NCI-H524 treated with DMSO at 0.1 percent for 48 hours (cell line): ENCODE measurements around the gene CLOCK.

Experiments used
- DNase-seq: peaks from one replicate; lab custom pipeline; 2025; lab: John Stamatoyannopoulos, UW

Gene CLOCK

DNA sequence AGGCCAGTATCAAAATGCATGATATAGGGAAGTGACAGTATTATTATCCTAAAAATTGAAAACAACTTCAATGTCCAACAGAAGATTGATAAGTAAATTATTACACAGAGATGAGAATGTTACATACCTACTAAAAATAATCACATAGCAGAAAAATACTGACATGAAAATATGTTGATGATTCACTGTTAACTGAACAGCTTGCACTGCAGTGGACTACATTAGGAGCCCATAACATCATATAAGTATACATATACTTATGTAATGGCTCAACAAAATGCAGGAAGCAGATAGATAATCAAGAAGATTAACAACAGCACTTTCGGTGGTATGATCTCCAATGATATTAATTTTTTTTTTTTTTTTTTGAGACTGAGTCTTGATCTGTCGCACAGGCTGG lies 7.1 kb downstream of the CLOCK start:
- no peak for DNase-seq

DNA sequence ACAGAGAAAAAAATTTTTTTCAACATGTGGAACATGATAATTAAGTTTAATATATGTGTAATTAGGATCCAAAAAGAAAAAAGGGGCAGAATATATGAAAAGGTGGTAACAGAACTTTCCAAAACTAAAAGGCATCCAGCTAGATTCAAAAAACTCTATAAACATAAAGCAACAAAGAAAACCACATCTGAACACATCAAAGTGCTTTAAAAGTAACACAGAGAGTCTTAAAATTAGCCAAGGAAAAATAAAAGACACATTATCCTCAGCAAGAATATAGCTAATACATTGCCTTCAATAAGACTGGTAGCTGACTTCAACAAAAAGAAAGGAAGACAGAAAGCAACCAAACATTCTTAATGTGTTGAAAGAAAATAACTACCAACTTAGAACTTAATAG lies 8.2 kb downstream of the CLOCK start:
- DNase-seq: no peak

DNA sequence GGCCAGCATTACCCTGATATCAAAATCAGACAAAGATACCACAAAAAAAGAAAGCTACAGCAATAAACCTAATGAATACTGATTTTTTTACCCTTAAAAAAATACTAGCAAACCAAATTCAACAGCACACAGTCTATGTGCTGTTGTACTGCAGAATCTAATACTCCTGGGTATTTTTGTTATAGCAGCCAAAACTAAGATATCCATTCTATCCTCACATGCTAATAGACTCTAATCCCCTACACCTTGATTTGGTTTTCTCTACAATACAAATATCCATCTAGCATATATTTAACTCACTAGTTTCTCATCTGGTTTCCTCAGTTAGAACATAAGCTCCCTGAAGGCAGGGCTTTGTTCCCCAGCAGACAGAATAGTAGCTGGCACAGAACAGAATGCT lies 12.4 kb downstream of the CLOCK start:
- no peak for DNase-seq

DNA sequence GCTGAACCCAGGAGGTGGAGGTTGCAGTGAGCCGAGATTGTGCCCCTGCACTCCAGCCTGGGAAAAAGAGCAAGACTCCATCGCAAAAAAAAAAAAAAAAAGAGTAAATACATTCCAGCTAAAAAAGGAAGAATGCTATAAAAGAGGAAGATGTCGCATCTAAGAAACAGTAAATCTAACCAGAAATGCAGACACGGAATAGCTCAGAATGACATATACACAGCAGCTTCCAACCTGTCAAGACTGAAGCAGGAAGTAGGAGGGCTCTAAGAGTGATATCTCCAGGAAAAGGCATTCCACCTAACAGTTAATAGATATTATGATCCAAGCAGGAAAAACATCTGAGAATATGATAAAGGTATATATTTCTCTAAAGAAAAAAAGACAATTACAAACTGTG lies 16.0 kb downstream of the CLOCK start:
- DNase-seq: no peak

DNA sequence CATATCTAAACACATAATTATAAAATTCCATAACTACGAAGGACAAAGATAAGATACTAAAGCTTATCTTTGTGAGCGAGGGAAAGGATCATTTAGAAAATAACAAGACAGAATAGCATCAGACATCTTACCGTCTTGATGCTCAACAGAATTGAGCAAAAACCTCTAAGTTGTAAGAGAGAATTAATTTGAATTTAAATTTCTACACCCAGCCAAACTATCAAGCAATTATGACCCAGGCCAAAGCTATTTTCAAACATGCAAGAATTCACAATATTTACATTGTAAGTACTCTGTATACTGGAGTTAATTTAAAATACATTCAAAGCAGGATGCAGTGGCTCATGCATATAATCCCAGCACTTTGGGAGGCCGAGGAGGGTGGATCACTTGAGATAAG lies 16.5 kb downstream of the CLOCK start:
- DNase-seq: no peak

DNA sequence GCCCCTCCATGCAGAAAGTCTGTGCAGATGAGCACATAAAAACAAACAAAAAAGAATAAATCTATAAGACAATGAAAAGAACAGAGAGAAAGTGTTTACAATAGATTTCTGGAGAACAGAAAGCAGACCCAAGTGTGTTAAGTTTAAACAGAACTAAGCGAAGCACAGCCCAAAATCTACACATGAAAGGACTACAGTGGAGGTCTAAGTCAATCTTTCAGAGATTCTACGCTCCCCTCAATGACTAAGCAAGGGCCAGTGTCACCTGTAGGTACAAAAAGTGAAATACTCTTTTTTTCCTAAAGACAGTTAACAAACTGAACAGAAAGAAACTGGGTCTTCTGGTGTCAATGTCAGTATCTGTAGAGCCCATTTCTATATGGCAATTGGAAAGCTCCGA lies 18.2 kb downstream of the CLOCK start:
- no peak for DNase-seq

DNA sequence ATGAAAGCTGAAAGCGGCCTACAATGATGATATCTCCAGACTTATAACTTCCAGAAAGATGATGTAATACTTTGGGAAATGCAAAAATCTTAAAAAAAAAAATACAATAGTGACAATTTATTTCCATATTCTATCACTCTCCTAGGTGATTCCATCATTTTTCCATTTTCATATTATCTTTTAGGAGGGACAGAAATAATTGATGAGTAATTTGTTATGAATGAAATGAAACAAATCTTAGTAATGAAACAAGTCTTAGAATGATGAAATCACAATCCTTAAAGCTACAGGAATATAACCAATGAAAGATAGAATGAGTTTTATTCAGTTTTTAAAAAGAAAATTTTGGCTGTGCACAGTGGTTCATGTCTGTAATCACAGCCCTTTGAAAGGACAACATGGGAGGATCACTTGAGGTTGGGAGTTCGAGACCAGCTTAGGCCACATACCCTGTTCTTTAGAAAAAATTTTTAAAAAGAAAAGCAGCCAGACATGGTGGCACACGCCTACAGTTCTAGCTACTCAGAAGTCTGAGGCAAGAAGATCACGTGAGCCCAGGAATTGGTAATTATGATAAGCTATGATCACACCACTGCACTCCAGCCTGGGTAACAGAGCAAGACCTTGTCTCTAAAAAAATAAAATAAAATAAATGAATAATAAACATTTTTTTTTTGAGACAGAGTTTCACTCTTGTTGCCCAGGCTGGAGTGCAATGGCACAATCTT lies 21.7 kb downstream of the CLOCK start:
- no peak for DNase-seq

DNA sequence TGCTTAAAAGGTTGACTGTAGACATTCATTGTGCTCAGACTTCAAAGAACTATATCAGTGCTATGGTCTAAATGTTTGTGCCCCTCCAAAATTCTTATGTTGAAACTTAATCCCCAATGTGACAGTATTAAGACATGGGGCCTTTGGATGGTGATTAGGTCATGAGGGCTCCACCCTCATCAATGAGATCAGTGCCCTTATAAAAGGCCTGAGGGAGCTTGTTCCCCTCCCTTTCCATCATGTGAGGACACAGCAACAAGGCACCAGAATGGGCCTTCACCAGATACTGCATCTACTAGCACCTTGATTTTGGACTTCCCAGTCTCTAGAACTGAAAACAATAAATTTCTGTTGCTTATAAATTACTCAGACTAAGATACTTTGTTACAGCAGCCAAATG lies 28.3 kb downstream of the CLOCK start:
- no peak for DNase-seq

DNA sequence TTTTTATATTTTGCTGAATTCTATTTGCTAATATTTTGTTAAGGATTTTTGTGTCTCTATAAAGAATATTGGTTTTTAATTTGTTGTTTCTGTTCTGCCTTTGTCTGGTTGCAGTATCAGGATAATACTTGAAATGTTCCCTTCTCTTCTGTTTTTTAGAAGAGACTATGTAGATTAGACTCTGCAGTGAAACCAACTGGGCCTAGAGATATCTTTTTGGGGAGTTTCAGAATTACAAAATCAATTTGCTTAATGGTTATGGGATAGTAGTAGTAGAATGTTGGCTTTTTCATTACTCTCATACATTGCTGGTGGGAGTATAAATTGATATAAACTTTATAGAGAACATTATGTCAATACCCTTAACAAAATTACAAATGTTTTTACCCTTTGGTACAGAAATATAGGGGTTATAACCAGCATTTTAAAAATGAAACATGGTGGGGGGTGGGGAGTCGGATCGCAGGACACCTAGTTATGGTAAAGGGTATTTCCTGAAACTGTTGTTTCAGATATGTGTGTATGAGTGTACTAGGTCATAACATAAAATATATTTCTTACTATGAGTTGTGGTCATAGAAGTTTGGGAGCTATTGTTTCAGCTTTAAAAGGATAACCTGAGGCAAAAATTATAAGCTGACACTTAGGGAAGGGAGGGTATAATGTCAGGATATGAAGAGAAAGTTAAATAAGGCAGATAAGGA lies 29.0 kb downstream of the CLOCK start:
- no peak for DNase-seq

DNA sequence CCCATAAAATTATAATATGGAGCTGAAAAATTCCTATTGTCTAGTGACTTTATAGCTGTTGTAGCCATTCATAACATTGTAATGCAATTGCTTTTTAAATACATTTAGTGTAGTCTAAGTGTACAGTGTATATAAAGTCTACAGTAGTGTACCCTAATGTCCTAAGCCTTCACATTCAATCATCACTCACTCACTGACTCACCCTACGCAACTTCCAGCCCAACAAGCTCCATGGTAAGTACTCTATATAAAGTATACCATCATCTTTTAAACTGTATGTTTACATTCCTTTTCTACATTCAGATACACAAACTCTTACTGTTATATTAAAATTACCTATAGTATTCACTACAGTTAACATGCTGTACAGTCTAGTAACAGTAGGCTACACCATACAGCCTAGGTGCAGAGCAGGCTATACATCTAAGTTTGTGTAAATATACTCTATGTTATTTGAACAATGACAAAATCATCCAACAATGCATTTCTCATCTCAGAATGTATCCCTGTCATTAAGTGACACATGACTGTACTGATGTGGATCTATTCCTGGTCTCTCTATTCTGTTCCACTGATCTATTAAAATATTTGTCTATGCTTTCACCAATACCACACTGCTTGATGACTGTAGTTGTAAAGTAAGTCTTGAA lies 33.7 kb downstream of the CLOCK start:
- DNase-seq: no peak

DNA sequence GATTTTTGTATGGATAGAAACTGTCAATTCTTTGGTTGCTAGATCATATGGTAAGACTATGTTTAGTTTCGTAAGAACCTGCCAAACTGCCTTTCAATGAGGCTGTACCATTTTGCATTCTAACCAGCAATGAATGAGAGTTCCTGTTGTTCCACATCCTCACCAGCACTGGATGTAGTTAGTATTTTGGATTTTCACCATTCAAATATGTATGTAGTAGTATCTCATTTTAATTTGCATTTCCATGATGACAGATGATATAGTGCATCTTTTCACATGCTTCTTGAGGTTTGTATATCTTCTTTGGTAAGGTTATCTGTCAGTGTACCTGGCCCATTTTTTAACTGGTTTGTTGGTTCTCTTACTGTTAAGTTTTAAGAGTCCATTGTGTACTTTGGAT lies 34.6 kb downstream of the CLOCK start:
- no peak for DNase-seq

DNA sequence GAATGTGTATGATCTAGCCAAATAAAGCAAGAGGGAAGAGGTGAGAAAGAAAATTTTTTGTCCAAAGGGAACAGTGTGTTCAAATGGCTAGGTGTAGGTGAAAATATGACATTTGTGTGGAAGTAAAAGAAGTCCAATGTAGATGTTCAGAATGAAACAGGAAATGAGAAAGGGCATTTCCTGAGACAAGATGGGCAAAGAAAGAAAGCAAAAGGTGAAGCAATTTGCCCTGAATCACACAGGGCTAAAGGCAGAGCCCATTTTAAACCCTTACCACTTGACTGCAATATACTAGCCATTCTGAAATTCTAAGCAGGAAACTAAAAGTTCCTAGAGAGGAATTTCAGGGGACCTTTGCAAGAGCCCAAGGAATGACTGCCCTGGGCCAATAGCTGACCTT lies 36.0 kb downstream of the CLOCK start:
- DNase-seq: no peak

DNA sequence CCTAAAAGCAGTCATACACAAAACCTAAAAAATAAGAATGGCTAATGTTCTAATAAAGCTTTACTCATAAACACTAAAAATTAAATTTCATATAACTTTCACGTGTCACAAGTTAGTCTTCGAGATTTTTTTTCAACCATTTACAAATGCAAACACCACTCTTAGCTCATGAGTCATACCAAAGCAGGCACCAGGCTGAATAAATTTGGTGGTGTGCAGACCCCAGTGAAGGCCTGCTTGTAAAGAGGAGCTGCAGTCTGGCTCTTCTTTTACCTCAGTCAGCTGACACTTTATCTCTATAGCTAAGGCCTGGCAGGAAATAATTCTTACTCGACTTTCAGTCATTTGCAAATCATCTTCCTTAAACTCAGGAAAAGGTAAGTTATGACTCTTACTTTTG lies 37.4 kb downstream of the CLOCK start:
- no peak for DNase-seq

DNA sequence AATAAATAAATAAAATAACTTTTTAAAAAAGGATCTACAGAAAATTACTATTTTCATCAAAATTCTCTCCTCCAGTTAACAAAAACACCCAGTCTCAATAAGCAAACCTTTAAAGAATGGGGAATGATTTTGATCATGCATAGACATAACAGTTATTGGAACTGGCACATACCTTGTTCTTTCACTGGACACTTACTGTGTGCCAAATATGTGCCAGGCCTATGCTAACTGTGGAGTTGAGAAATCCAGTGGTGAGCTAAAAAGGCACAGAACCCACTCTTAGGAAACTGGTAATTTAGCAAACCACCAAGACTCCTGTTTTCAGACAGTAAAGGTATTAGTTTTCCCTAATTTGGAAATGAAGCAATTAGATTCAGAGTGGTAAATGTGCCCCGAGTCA lies 39.1 kb downstream of the CLOCK start:
- no peak for DNase-seq

DNA sequence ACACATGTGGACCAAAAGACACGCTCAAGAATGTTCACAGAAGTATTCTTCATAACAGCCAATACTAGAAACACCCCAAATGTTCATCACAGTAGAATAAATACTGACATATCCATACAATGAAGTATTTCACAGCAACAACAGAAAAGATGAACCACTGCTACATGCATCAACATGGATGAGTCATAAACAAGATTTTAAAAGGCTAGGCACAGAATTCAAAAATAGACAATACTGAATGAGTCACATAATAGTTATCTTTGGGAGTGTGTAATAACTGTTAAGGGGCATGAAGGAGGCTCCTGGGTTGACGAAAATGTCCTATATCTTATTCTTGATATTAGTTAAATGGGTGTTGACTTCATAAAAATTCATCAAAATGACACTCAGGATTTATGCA lies 43.5 kb downstream of the CLOCK start:
- no peak for DNase-seq

DNA sequence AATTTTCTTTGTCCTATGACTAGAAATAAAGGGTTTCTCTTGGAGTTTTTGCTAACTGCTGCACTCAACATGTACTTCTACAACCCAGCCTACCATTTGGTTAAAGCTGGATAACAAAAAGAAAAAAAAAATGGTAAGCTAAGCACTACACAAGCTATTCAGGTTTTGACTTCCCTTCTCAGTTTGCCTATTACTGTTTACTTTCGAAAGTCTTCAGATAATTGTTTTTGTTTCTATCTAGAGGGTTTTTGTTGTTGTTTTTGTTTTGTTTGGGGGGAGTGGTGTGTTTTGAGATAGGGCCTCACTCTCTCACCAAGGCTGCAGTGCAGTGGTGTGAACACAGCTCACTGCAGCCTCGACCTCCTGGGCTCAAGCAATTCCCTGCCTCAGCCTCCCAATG lies 46.6 kb downstream of the CLOCK start:
- DNase-seq: no peak

DNA sequence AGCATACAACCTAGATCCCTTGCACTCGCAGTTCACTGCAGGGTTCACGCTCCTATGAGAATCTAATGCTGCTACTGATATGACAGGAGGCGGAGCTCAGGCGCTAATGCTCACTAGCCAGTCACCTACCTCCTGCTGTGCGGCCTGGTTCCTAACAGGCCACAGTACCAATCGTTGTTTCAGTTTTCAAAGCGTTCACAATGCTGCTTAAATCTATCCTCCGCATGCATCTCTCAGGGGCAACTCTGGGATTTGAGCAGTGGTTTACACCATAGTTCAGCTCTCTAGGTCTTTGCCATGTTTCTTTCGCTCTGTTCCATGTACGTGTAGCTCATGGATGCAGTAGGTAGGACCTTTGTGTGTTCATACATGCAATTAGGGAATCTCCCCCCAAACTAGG lies 47.2 kb downstream of the CLOCK start:
- DNase-seq: no peak

DNA sequence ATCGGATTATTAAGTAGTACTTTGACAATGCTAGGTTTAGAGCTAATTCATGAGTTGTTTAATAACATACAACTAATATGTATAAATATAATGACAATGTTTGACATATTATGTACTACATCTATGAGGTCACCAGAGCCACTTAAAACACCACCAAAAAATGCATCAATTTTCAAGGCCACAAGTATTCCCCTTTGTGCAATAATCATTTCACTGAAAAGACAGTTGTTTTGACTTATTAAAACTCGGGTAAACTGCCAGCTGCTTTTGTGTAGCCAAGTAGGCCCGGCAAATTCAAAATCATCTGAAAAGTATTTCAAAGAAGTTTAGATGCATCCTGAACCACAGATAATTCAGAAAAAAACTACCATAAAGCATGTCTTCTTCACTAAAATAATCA lies 48.7 kb downstream of the CLOCK start:
- DNase-seq: no peak

DNA sequence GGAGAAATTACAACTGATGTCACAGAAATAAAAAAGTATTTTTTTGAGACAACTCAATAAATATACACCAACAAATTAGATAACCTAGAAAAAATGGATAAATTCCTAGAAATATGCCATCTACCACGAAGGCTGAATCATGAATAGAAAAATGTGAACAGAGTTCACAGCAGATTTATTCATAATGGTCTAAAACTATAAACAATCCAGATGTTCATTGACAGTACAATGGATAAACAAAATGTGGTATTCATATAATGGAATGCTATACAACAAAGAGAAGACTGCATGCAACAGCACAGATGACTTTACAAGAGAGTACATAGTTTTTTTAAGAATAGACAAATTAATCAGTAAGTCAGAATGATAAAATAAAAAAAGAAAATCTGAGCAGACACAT lies 55.2 kb downstream of the CLOCK start:
- DNase-seq: no peak

DNA sequence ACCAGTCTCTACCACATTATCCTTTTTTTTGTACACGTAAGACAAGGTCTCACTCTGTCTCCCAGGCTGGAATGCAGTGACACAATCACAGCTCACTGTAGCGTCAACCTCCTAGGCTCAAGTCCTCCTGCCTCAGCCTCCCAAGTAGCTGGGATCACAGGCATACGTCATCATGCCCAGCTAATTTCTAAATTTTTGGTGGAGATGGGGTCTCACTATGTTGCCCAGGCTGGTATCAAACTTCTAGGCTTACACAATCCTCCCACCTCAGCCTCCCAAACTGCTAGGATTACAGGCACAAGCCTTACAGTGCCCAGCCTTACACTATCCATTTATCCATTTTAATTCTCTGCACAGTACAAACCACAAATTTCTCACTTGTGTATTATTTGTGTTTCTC lies 58.0 kb downstream of the CLOCK start:
- DNase-seq: no peak

DNA sequence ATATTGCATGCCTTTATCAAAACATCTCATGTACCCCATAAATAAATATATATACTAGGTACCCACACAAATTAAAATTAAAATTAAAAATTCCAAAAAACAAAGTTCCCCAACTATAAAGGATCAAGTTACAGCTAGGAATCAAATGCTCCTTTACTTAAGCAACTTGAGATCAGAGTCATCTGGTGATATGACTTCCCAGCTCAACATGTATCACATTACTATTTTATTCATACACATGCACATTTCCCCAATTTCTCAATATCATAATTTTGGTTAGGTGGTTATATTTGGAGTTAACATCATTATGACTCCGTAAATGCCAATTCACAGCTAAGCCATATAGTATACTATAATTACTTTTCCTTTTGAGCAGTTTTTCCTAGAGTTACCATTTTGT lies 60.9 kb downstream of the CLOCK start:
- no peak for DNase-seq

DNA sequence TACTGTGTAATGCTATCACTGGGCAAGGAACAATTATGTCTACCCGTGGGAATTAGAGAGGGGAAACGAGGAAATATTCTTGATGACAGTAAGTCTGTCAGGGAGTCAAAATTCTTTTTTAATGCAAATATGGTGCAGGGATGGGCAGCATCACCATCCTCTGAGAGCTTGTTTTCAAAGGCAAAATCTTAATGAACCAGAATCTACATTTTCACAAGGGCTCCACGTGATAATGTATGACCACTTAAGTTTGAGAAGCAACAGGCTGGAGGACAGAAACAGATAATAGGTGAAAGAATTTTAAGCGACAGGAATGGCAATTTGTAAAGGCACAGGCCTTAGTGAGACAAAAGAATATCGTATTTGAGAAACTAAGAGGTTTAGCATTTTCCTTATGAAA lies 63.4 kb downstream of the CLOCK start:
- DNase-seq: no peak

DNA sequence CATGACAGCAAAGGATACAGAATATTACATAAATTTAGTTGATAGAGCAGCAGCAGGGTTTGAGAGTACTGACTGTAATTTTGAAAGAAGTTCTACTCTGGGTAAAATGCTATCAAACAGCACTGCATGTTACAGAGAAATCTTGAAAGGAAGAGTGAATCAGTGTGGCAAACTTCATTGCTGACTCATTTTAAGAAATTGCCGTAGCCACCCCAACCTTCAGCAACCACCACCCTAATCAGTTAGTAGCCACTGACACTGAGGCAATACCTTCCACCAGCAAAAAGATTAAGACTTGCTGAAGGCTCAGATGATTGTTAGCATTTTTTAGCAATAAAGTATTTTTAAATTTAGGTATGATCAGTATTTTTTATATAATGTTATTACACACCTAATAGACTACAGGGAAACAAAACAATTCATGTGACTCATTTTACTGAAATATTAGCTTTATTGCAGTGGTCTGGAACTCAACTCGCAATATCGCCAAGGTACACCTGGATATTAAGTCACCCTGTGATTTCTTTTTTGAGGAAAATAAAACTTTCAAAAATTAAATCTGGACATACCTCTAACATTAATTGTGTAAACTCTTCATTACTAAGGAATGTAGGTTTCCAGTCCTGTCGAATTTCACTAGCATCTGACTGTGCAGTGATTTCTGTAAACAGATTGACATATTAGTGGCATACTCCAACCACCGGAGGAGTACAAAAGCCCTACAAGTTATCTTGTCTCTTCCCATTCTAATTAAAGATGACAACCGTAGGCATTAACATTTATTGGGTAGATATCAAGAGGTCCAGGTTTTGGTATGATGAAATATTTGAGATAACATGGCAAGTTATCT lies 71.1 kb downstream of the CLOCK start:
- no peak for DNase-seq
